GM12878 (cell line): Measurements from ENCODE around the gene SPDYC. TPM values are rescaled to one million over a fixed set of nuclear protein-coding genes. Genes with fewer than 3 reads are reported as not detected.

Experiments used
- ATAC-seq: fragments of 200-7000 bp; cut with Tn5 transposase; 3 replicates; pipeline ENCODE4 v1.9.1; 2020; ENCODE audit warnings: mild to moderate bottlenecking, moderate library complexity
- BruUV-seq: library from RNA; stranded (reverse); fragments of 400-500 nt; replicated peaks from 2 replicates; lab custom pipeline; 2021; lab: Mats Ljungman, UMichigan
- CTCF ChIA-PET: fragments of 300-600 bp; sonication (Branson Sonifier 250); formaldehyde crosslinking; extraction: SDS; loops from one replicate; lab custom pipeline; 2021; ENCODE audit warnings: inconsistent platforms; lab: Yijun Ruan, JAX
- POLR2A ChIA-PET: fragments of 350-600 bp; formaldehyde crosslinking; extraction: SDS; loops from one replicate; lab custom pipeline; 2021; ENCODE audit warnings: inconsistent platforms; lab: Charles Lee
- RAD21 ChIA-PET: fragments of 300-600 bp; sonication (Branson Sonifier 250); formaldehyde crosslinking; loops from one replicate; lab custom pipeline; 2023; ENCODE audit warnings: antibody characterized with exemption; ENCODE audit not compliant: unreplicated experiment; lab: Charles Lee
- SMC1A ChIA-PET: fragments of 300-600 bp; sonication (Branson Sonifier 250); formaldehyde crosslinking; loops from one replicate; lab custom pipeline; 2023; ENCODE audit not compliant: unreplicated experiment, uncharacterized antibody; lab: Charles Lee
- DNase-seq: peaks from one replicate; pipeline ENCODE4 v3.0.0-alpha.2; 2011; ENCODE audit warnings: low read depth, low spot score
- FAIRE-seq: peaks from 3 replicates; lab custom pipeline; 2011; peaks lifted over from hg19 to GRCh38; lab: Jason Lieb, UNC
- H2AFZ ChIP-seq: 2 replicates; pipeline ENCODE4 v1.6.0; 2011; ENCODE audit warnings: low read depth, low read length, control low read depth; ENCODE audit not compliant: control insufficient read depth
- H3K27ac ChIP-seq: 2 replicates; pipeline ENCODE4 v1.5.1; 2011; ENCODE audit warnings: control low read depth; ENCODE audit not compliant: control insufficient read depth, insufficient read depth
- H3K27me3 ChIP-seq, 2 experiments: replicated peaks in 1 of 2; 2 replicates each; pipeline versions ENCODE4 v1.6.0 to v1.6.1; 2011; ENCODE audit warnings: low read length in 1 of 2; ENCODE audit not compliant: control insufficient read depth in 2 of 2, insufficient read depth in 2 of 2
- H3K36me3 ChIP-seq, 2 experiments: 2 replicates each; pipeline ENCODE4 v1.5.1; 2011; ENCODE audit warnings: low read length in 1 of 2; ENCODE audit not compliant: control insufficient read depth in 2 of 2, insufficient read depth in 2 of 2
- H3K4me1 ChIP-seq: 2 replicates; pipeline ENCODE4 v1.6.1; 2011; ENCODE audit warnings: mild to moderate bottlenecking, low read length, moderate library complexity, mixed read lengths; ENCODE audit not compliant: control insufficient read depth, insufficient read depth
- H3K4me2 ChIP-seq: 2 replicates; pipeline ENCODE4 v1.6.0; 2011; ENCODE audit warnings: control low read depth; ENCODE audit not compliant: control insufficient read depth, insufficient read depth
- H3K4me3 ChIP-seq: fragments of 200-600 bp; sonication (generic); 2 replicates; pipeline ENCODE4 v1.5.1; 2016
- H3K79me2 ChIP-seq: 2 replicates; pipeline ENCODE4 v1.6.0; 2011; ENCODE audit warnings: low read length; ENCODE audit not compliant: control insufficient read depth, insufficient read depth
- H3K9ac ChIP-seq: 2 replicates; pipeline ENCODE4 v1.8.0; 2011; ENCODE audit warnings: low read length, control low read depth, mixed read lengths; ENCODE audit not compliant: control insufficient read depth, insufficient read depth
- H3K9me3 ChIP-seq: replicated peaks from 3 replicates; pipeline ENCODE4 v1.5.1; 2011; ENCODE audit warnings: mild to moderate bottlenecking, low read length; ENCODE audit not compliant: control insufficient read depth, insufficient read depth
- H4K20me1 ChIP-seq: 2 replicates; pipeline ENCODE4 v1.6.0; 2011; ENCODE audit not compliant: control insufficient read depth, insufficient read depth
- BACH1 ChIP-seq: fragments of 450-650 bp; IDR thresholded peaks from 2 replicates; pipeline ENCODE4 v1.6.1; 2017; ENCODE audit warnings: mild to moderate bottlenecking, borderline replicate concordance
- BMI1 ChIP-seq: fragments of 450-650 bp; IDR thresholded peaks from 2 replicates; pipeline ENCODE4 v1.6.1; 2016; ENCODE audit warnings: mild to moderate bottlenecking, moderate library complexity, borderline replicate concordance
- FOS ChIP-seq: IDR thresholded peaks from 3 replicates; pipeline ENCODE4 v1.6.1; 2011; ENCODE audit warnings: borderline replicate concordance; ENCODE audit not compliant: insufficient read length; ENCODE audit errors: extremely low read depth
- NR2C2 ChIP-seq: IDR thresholded peaks from 2 replicates; pipeline ENCODE4 v1.6.1; 2011; ENCODE audit warnings: borderline replicate concordance, low read depth; ENCODE audit not compliant: control insufficient read depth, insufficient read length
- POLR2A ChIP-seq: IDR thresholded peaks from 2 replicates; pipeline ENCODE4 v1.6.1; 2011; ENCODE audit warnings: low read depth, mild to moderate bottlenecking, low read length
- POLR2AphosphoS5 ChIP-seq: IDR thresholded peaks from 2 replicates; pipeline ENCODE4 v1.6.1; 2011; ENCODE audit warnings: mild to moderate bottlenecking, low read length, inconsistent platforms
- RELA ChIP-seq: fragments of 450-650 bp; IDR thresholded peaks from 2 replicates; pipeline ENCODE4 v1.8.0; 2014; ENCODE audit warnings: borderline replicate concordance; ENCODE audit not compliant: partially characterized antibody
- SUPT20H ChIP-seq: IDR thresholded peaks from 2 replicates; pipeline ENCODE4 v1.6.1; 2011; ENCODE audit warnings: low read depth, mild to moderate bottlenecking, low read length, moderate library complexity, borderline replicate concordance; ENCODE audit not compliant: control insufficient read depth
- TARDBP ChIP-seq: IDR thresholded peaks from 2 replicates; pipeline ENCODE4 v1.6.1; 2016; ENCODE audit warnings: borderline replicate concordance
- WGBS: methylation state at CpG from one replicate; pipeline ENCODE4 v1.1.6; 2016; ENCODE audit warnings: low lambda C conversion rate; ENCODE audit not compliant: insufficient replicate concordance, insufficient coverage; ENCODE audit errors: missing lambda C conversion rate; 5-methylcytosine and 5-hydroxymethylcytosine counted together
- in situ Hi-C: fragments of 300-500 bp; cut with MboI; formaldehyde crosslinking; loops from 9 replicates; pipeline ENCODE4 v1.14.3; 2018; ENCODE audit warnings: mixed read lengths
- intact Hi-C: fragments of 100-400 bp; cut with micrococcal nuclease; formaldehyde crosslinking; loops from one replicate; pipeline ENCODE4 v1.14.2; 2022; ENCODE audit not compliant: unreplicated experiment
- polyA plus RNA-seq, 11 experiments: library from polyadenylated mRNA; depleted of rRNA in 4 of 11; unstranded in 6 of 11; stranded (reverse) in 5 of 11; fragments of >200 nt; fragmentation: Nextera tagmentation in 4 of 11; fragmentation: Illumina TruSeq in 1 of 11; extraction: Ambion mirVana in 4 of 11; extraction: Trizol in 1 of 11; gene quantifications; 1 replicate in 1 of 11; 2 replicates in 10 of 11; pipeline versions ENCODE4 v1.2.1 to v1.2.3, GENCODE V29; 2011 to 2016; ENCODE audit warnings: inconsistent platforms in 2 of 11, missing spikeins in 2 of 11, low read depth in 1 of 11
- total RNA-seq, 4 experiments: library from RNA; depleted of rRNA in 3 of 4; stranded (reverse); fragments of >200 nt in 3 of 4; fragmentation: Illumina TruSeq in 1 of 4; extraction: Trizol in 1 of 4; gene quantifications; 2 replicates each; pipeline versions ENCODE4 v1.2.1 to v1.2.3, GENCODE V29; 2013 to 2021
- TF ChIP-seq, protein P1 (sequence below): fragments of 450-650 bp; IDR thresholded peaks from 2 replicates; pipeline ENCODE4 v1.6.1; 2014; ENCODE audit warnings: mild to moderate bottlenecking
- TF ChIP-seq, protein P2 (sequence below): fragments of 450-650 bp; IDR thresholded peaks from 2 replicates; pipeline ENCODE4 v1.6.1; 2016; ENCODE audit warnings: mild to moderate bottlenecking
- TF ChIP-seq, protein P3 (sequence below): fragments of 450-650 bp; IDR thresholded peaks from 2 replicates; pipeline ENCODE4 v1.6.1; 2017; ENCODE audit warnings: mild to moderate bottlenecking, moderate library complexity

The SPDYC gene
- total and polyA plus RNA-seq, 10 of the 15 experiments (the other 5 are each of a cell fraction or from before 2014, with no cell fraction given) = not detected

DNA sequence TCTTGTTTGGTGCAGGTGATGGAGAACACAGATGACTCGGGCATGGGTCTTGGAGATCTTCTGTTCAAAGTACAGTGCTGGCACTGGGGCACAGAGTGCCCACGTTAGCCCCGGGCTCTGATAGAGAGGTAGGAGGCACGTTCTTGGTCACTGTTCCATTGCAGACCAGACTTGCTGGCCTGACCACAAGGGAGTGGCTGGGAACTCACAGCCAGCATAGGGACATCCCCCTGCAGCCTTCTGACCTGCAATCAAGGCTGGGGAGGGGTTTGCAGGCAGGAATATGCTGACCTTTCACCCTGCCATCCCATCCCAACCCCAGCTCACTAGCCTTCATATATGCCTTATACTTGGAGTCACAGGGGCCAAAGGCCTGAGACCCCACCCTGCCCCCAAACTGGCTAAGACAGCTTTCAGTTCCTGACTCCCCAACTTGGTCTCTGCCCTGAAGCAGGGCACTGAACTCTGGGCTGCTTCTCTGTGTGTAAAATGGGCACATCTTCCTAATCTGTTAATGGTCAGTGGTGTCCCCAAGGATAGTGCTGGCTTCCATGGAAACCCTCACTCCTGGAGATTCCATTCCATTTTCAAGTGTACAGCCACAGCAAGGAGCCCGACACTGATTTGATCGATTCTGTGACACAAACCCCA lies 43.3 kb upstream of the SPDYC start (continued):
- TF ChIP-seq, protein P1, sequence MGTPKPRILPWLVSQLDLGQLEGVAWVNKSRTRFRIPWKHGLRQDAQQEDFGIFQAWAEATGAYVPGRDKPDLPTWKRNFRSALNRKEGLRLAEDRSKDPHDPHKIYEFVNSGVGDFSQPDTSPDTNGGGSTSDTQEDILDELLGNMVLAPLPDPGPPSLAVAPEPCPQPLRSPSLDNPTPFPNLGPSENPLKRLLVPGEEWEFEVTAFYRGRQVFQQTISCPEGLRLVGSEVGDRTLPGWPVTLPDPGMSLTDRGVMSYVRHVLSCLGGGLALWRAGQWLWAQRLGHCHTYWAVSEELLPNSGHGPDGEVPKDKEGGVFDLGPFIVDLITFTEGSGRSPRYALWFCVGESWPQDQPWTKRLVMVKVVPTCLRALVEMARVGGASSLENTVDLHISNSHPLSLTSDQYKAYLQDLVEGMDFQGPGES = no peak
- TF ChIP-seq BACH1 = no peak
- no peak for TF ChIP-seq RELA
- peak; percentile 30; the same call in 1 of the 2 replicates for TF ChIP-seq POLR2AphosphoS5

DNA sequence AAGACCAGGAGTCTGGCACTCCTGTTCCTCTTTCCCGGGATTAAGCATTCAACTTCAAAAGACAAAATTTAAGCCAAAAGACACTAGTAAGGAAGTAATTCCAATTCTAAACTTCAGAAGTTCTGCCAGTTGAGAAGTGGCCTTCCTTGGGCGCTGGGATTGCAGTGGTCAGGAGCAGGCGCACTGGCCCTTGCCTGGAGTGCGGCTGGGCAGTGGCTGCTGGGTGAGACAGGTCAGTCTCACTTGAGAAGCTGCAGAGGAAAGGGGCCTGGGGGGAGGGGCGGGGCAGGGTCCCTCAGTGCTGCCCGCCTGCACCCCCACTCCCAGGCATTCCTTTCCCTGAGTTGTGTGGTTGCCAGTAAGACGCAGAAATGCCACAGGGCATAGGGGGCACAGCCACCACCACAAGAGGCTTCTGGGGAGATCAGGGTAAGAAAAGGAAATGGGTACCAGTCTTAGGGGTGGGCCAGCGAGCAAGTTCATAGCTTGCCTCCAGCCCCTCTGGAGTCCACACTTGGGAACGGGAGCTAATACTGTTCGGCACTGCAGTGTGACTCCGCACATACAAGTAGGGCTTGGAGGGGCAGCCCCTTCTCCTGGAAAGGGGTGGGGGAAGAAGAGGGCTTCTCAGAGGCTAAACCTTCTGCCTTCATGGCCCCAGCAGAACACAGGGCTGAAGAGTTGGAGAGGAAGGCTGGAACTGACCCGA lies 42.4 kb upstream of the SPDYC start:
- Histone ChIP-seq H3K4me3 (no peak overlapping the region), H3K36me3 (peaks cover 38 to 42% of the 10 kb centered on the region in 2 experiments), H3K9me3 (no peaks in the 10 kb centered on the region), H3K4me2 (no peak overlapping the region), H3K79me2 (peaks cover 29% of the 10 kb centered on the region), H3K4me1 (peaks cover 21% of the 10 kb centered on the region), H4K20me1 (0 out of 2 replicates have a peak, but pooled peaks cover 4% of the 10 kb centered on the region), H3K27me3 (no peaks in the 10 kb centered on the region), H3K27ac (no peak overlapping the region), H3K9ac (no peak overlapping the region), H2AFZ (no peak overlapping the region)
- intact Hi-C loops (no loop called here), in situ Hi-C loops (no loop called here)
- ATAC-seq (no peak), FAIRE-seq (no peak), DNase-seq (no peak)
- ChIA-PET CTCF (interaction anchor here (0.8 to 2.7 kb wide), 2 partner anchors 10 to 187 kb away, joined by 3 to 7 read pairs; partner anchors contain the start of genes CDC42EP2 and ZNHIT2), RAD21 (no interaction called here), POLR2A (interaction anchor here (0.5 kb wide), 1 partner anchor 10 kb away, joined by 3 read pairs; no protein-coding TSS in a partner anchor), SMC1A (no interaction called here)
- no peak for TF ChIP-seq BMI1
- no peak for TF ChIP-seq SUPT20H
- TF ChIP-seq NR2C2 = no peak
- TF ChIP-seq, protein P2, sequence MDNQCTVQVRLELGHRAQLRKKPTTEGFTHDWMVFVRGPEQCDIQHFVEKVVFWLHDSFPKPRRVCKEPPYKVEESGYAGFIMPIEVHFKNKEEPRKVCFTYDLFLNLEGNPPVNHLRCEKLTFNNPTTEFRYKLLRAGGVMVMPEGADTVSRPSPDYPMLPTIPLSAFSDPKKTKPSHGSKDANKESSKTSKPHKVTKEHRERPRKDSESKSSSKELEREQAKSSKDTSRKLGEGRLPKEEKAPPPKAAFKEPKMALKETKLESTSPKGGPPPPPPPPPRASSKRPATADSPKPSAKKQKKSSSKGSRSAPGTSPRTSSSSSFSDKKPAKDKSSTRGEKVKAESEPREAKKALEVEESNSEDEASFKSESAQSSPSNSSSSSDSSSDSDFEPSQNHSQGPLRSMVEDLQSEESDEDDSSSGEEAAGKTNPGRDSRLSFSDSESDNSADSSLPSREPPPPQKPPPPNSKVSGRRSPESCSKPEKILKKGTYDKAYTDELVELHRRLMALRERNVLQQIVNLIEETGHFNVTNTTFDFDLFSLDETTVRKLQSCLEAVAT = no peak
- TF ChIP-seq TARDBP = no peak
- TF ChIP-seq POLR2A = peak; percentile 17; the same call in 1 of the 2 replicates
- TF ChIP-seq FOS = no peak
- TF ChIP-seq, protein P3, sequence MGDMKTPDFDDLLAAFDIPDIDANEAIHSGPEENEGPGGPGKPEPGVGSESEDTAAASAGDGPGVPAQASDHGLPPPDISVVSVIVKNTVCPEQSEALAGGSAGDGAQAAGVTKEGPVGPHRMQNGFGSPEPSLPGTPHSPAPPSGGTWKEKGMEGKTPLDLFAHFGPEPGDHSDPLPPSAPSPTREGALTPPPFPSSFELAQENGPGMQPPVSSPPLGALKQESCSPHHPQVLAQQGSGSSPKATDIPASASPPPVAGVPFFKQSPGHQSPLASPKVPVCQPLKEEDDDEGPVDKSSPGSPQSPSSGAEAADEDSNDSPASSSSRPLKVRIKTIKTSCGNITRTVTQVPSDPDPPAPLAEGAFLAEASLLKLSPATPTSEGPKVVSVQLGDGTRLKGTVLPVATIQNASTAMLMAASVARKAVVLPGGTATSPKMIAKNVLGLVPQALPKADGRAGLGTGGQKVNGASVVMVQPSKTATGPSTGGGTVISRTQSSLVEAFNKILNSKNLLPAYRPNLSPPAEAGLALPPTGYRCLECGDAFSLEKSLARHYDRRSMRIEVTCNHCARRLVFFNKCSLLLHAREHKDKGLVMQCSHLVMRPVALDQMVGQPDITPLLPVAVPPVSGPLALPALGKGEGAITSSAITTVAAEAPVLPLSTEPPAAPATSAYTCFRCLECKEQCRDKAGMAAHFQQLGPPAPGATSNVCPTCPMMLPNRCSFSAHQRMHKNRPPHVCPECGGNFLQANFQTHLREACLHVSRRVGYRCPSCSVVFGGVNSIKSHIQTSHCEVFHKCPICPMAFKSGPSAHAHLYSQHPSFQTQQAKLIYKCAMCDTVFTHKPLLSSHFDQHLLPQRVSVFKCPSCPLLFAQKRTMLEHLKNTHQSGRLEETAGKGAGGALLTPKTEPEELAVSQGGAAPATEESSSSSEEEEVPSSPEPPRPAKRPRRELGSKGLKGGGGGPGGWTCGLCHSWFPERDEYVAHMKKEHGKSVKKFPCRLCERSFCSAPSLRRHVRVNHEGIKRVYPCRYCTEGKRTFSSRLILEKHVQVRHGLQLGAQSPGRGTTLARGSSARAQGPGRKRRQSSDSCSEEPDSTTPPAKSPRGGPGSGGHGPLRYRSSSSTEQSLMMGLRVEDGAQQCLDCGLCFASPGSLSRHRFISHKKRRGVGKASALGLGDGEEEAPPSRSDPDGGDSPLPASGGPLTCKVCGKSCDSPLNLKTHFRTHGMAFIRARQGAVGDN = no peak
- 89% methylated on average over 12 of the region's 12 CpGs for WGBS
- BruUV-seq = no TSS peak
